ENCODE data around the gene CRBN.

CRBN gene

GRCh38 chr3:3179407-3180094 lies at the start of gene CRBN:
CRBN (minus strand) TSS chr3:3179691; CDS start chr3:3179687, 4 bp downstream.
- Histone ChIP-seq H3K27ac (ENCODE audit: low read depth, low read length) (peak within 1 kb of the TSS; percentile 66; the same call in 1 of the 2 replicates), H3K4me1 (ENCODE audit: control insufficient read depth, insufficient read depth, low read length) (peaks cover 5% of the 10 kb centered on the region; the same call in 1 of the 2 replicates), H3K9ac (ENCODE audit: low read length) (peak within 1 kb of the TSS; percentile 90), H3K36me3 (ENCODE audit: control insufficient read depth, insufficient read depth, low read length) (no peaks in the 10 kb centered on the region; the same call in 1 of the 2 replicates), H3K27me3 (ENCODE audit: control insufficient read depth, insufficient read depth, low read length) (peaks cover 6% of the 10 kb centered on the region; the same call in 1 of the 2 replicates), H3K9me3 (ENCODE audit: control insufficient read depth, insufficient read depth, low read depth, low read length) (no peaks in the 10 kb centered on the region), H3K4me3 (ENCODE audit: low read depth, low read length) (peak within 1 kb of the TSS; percentile 92)

GRCh38 chr3:3227640-3228039 lies 48.1 kb upstream of the CRBN start:
- Histone ChIP-seq H3K27me3 (ENCODE audit: control insufficient read depth, insufficient read depth, low read length) (no peaks in the 10 kb centered on the region; the same call in 1 of the 2 replicates), H3K4me3 (ENCODE audit: low read depth, low read length) (no peak overlapping the region), H3K4me1 (ENCODE audit: control insufficient read depth, insufficient read depth, low read length) (no peaks in the 10 kb centered on the region), H3K27ac (ENCODE audit: low read depth, low read length) (no peak overlapping the region), H3K9me3 (ENCODE audit: control insufficient read depth, insufficient read depth, low read depth, low read length) (no peaks in the 10 kb centered on the region), H3K36me3 (ENCODE audit: control insufficient read depth, insufficient read depth, low read length) (no peaks in the 10 kb centered on the region), H3K9ac (ENCODE audit: low read length) (no peak overlapping the region)

- no peaks in the 10 kb centered on the region; the same call in 1 of the 2 replicates for H3K27me3 ChIP-seq (ENCODE audit: control insufficient read depth, insufficient read depth, low read length)
- no peaks in the 10 kb centered on the region for H3K4me1 ChIP-seq (ENCODE audit: control insufficient read depth, insufficient read depth, low read length)
- H3K9me3 ChIP-seq (ENCODE audit: control insufficient read depth, insufficient read depth, low read depth, low read length) = no peaks in the 10 kb centered on the region
- H3K9ac ChIP-seq (ENCODE audit: low read length) = no peak overlapping the region
- no peaks in the 10 kb centered on the region for H3K36me3 ChIP-seq (ENCODE audit: control insufficient read depth, insufficient read depth, low read length)
- no peak overlapping the region for H3K4me3 ChIP-seq (ENCODE audit: low read depth, low read length)
- H3K27ac ChIP-seq (ENCODE audit: low read depth, low read length) = no peak overlapping the region
Measured at GRCh38 chr3:3221528-3221927, 42.0 kb upstream of the CRBN start.

- Histone ChIP-seq H3K27ac (ENCODE audit: low read depth, low read length) (no peak overlapping the region), H3K4me3 (ENCODE audit: low read depth, low read length) (no peak overlapping the region), H3K9me3 (ENCODE audit: control insufficient read depth, insufficient read depth, low read depth, low read length) (no peaks in the 10 kb centered on the region), H3K4me1 (ENCODE audit: control insufficient read depth, insufficient read depth, low read length) (no peaks in the 10 kb centered on the region), H3K9ac (ENCODE audit: low read length) (no peak overlapping the region), H3K36me3 (ENCODE audit: control insufficient read depth, insufficient read depth, low read length) (no peaks in the 10 kb centered on the region), H3K27me3 (ENCODE audit: control insufficient read depth, insufficient read depth, low read length) (no peaks in the 10 kb centered on the region)
Measured at GRCh38 chr3:3216401-3216800, 36.9 kb upstream of the CRBN start.

- Histone ChIP-seq H3K4me1 (ENCODE audit: control insufficient read depth, insufficient read depth, low read length) (peaks cover 10% of the 10 kb centered on the region; the same call in 1 of the 2 replicates), H3K27me3 (ENCODE audit: control insufficient read depth, insufficient read depth, low read length) (no peaks in the 10 kb centered on the region)
Measured at GRCh38 chr3:3212781-3213440, 33.4 kb upstream of the CRBN start.

GRCh38 chr3:3209714-3210113 lies 30.2 kb upstream of the CRBN start:
- no peaks in the 10 kb centered on the region for H3K9me3 ChIP-seq (ENCODE audit: control insufficient read depth, insufficient read depth, low read depth, low read length)
- H3K9ac ChIP-seq (ENCODE audit: low read length) = no peak overlapping the region
- H3K4me1 ChIP-seq (ENCODE audit: control insufficient read depth, insufficient read depth, low read length) = peaks cover 10% of the 10 kb centered on the region; the same call in 1 of the 2 replicates
- no peaks in the 10 kb centered on the region for H3K27me3 ChIP-seq (ENCODE audit: control insufficient read depth, insufficient read depth, low read length)
- no peak overlapping the region for H3K27ac ChIP-seq (ENCODE audit: low read depth, low read length)
- no peak overlapping the region for H3K4me3 ChIP-seq (ENCODE audit: low read depth, low read length)
- H3K36me3 ChIP-seq (ENCODE audit: control insufficient read depth, insufficient read depth, low read length) = no peaks in the 10 kb centered on the region

More at GRCh38 chr3:3212781-3213440, 33.4 kb upstream of the CRBN start:
- Histone ChIP-seq H3K4me3 (ENCODE audit: low read depth, low read length) (no peak overlapping the region), H3K9me3 (ENCODE audit: control insufficient read depth, insufficient read depth, low read depth, low read length) (no peaks in the 10 kb centered on the region), H3K9ac (ENCODE audit: low read length) (no peak overlapping the region), H3K36me3 (ENCODE audit: control insufficient read depth, insufficient read depth, low read length) (no peaks in the 10 kb centered on the region), H3K27ac (ENCODE audit: low read depth, low read length) (no peak overlapping the region)

GRCh38 chr3:3209057-3209456 lies 29.6 kb upstream of the CRBN start:
- H3K4me3 ChIP-seq (ENCODE audit: low read depth, low read length) = no peak overlapping the region
- no peaks in the 10 kb centered on the region for H3K9me3 ChIP-seq (ENCODE audit: control insufficient read depth, insufficient read depth, low read depth, low read length)
- no peaks in the 10 kb centered on the region for H3K36me3 ChIP-seq (ENCODE audit: control insufficient read depth, insufficient read depth, low read length)
- no peak overlapping the region for H3K9ac ChIP-seq (ENCODE audit: low read length)
- peaks cover 10% of the 10 kb centered on the region; the same call in 1 of the 2 replicates for H3K4me1 ChIP-seq (ENCODE audit: control insufficient read depth, insufficient read depth, low read length)
- H3K27ac ChIP-seq (ENCODE audit: low read depth, low read length) = no peak overlapping the region
- no peaks in the 10 kb centered on the region for H3K27me3 ChIP-seq (ENCODE audit: control insufficient read depth, insufficient read depth, low read length)

- H3K27ac ChIP-seq (ENCODE audit: low read depth, low read length) = no peak overlapping the region
- H3K9me3 ChIP-seq (ENCODE audit: control insufficient read depth, insufficient read depth, low read depth, low read length) = no peaks in the 10 kb centered on the region
- H3K9ac ChIP-seq (ENCODE audit: low read length) = no peak overlapping the region
- H3K27me3 ChIP-seq (ENCODE audit: control insufficient read depth, insufficient read depth, low read length) = no peaks in the 10 kb centered on the region
- H3K4me3 ChIP-seq (ENCODE audit: low read depth, low read length) = no peak overlapping the region
- H3K36me3 ChIP-seq (ENCODE audit: control insufficient read depth, insufficient read depth, low read length) = no peaks in the 10 kb centered on the region
- no peaks in the 10 kb centered on the region for H3K4me1 ChIP-seq (ENCODE audit: control insufficient read depth, insufficient read depth, low read length)
Measured at GRCh38 chr3:3201611-3202010, 22.1 kb upstream of the CRBN start.

- no peaks in the 10 kb centered on the region for H3K27me3 ChIP-seq (ENCODE audit: control insufficient read depth, insufficient read depth, low read length)
- H3K4me3 ChIP-seq (ENCODE audit: low read depth, low read length) = no peak overlapping the region
- H3K36me3 ChIP-seq (ENCODE audit: control insufficient read depth, insufficient read depth, low read length) = no peaks in the 10 kb centered on the region
- no peak overlapping the region for H3K27ac ChIP-seq (ENCODE audit: low read depth, low read length)
- H3K9me3 ChIP-seq (ENCODE audit: control insufficient read depth, insufficient read depth, low read depth, low read length) = no peaks in the 10 kb centered on the region
- H3K4me1 ChIP-seq (ENCODE audit: control insufficient read depth, insufficient read depth, low read length) = no peaks in the 10 kb centered on the region
- no peak overlapping the region for H3K9ac ChIP-seq (ENCODE audit: low read length)
Measured at GRCh38 chr3:3200632-3201212, 21.2 kb upstream of the CRBN start.

- Histone ChIP-seq H3K9me3 (ENCODE audit: control insufficient read depth, insufficient read depth, low read depth, low read length) (no peaks in the 10 kb centered on the region), H3K4me3 (ENCODE audit: low read depth, low read length) (no peak overlapping the region), H3K4me1 (ENCODE audit: control insufficient read depth, insufficient read depth, low read length) (no peaks in the 10 kb centered on the region), H3K9ac (ENCODE audit: low read length) (no peak overlapping the region), H3K27ac (ENCODE audit: low read depth, low read length) (no peak overlapping the region), H3K27me3 (ENCODE audit: control insufficient read depth, insufficient read depth, low read length) (peaks cover 5% of the 10 kb centered on the region; the same call in 1 of the 2 replicates), H3K36me3 (ENCODE audit: control insufficient read depth, insufficient read depth, low read length) (no peaks in the 10 kb centered on the region)
Measured at GRCh38 chr3:3199306-3199705, 19.8 kb upstream of the CRBN start.

Data from HUES6 (cell line).